Measurements from ENCODE around the gene FUS.
"Not testable (repeated sequence)": the region's sequence is repeated elsewhere in the genome, so short reads cannot be mapped to it uniquely, and the experiment has no call there.

Gene FUS

GRCh38 chr16:31143694-31144148, 36.2 kb upstream of the FUS start:
- no peak for DNase-seq (ENCODE audit: low read depth in 2 of 2)

GRCh38 chr16:31144418-31144817, 35.5 kb upstream of the FUS start:
- DNase-seq (ENCODE audit: low read depth in 2 of 2): not testable (repeated sequence)

- no peak for DNase-seq (ENCODE audit: low read depth in 2 of 2)
These were observed 34.4 kb upstream of the FUS start for GRCh38 chr16:31145398-31145990.

GRCh38 chr16:31147574-31147973, 32.4 kb upstream of the FUS start:
- DNase-seq (ENCODE audit: low read depth in 2 of 2): no peak

- DNase-seq (ENCODE audit: low read depth in 2 of 2): no peak
These were observed 31.6 kb upstream of the FUS start for GRCh38 chr16:31148281-31148728.

GRCh38 chr16:31148896-31149295, 31.0 kb upstream of the FUS start:
- no peak for DNase-seq (ENCODE audit: low read depth in 2 of 2)

GRCh38 chr16:31149332-31149731, 30.6 kb upstream of the FUS start:
- no peak for DNase-seq (ENCODE audit: low read depth in 2 of 2)

GRCh38 chr16:31149894-31150890, 29.7 kb upstream of the FUS start, which contains the start of gene PRSS36:
PRSS36 (minus strand) TSS chr16:31150066; CDS start chr16:31150035, 31 bp downstream.
- DNase-seq (ENCODE audit: low read depth in 2 of 2): no peak

- not testable (repeated sequence) for DNase-seq (ENCODE audit: low read depth in 2 of 2)
These were observed 29.0 kb upstream of the FUS start for GRCh38 chr16:31150976-31151375.

- no peak for DNase-seq (ENCODE audit: low read depth in 2 of 2)
These were observed 22.8 kb upstream of the FUS start for GRCh38 chr16:31157136-31157535.

- DNase-seq (ENCODE audit: low read depth in 2 of 2): no peak
These were observed 12.6 kb upstream of the FUS start for GRCh38 chr16:31167315-31167714.

- DNase-seq (ENCODE audit: low read depth in 2 of 2): no peak
These were observed 11.1 kb upstream of the FUS start for GRCh38 chr16:31168848-31169247.

- not testable (repeated sequence) for DNase-seq (ENCODE audit: low read depth in 2 of 2)
These were observed 9.9 kb upstream of the FUS start for GRCh38 chr16:31170048-31170447.

GRCh38 chr16:31177136-31177535, 2.8 kb upstream of the FUS start:
- DNase-seq (ENCODE audit: low read depth in 2 of 2): no peak

- DNase-seq (ENCODE audit: low read depth in 2 of 2): no peak
These were observed 656 bp upstream of the FUS start for GRCh38 chr16:31179219-31179746.

GRCh38 chr16:31181102-31181830, 1.3 kb downstream of the FUS start:
- DNase-seq (ENCODE audit: low read depth in 2 of 2): no peak

- DNase-seq (ENCODE audit: low read depth in 2 of 2): no peak
These were observed 2.5 kb downstream of the FUS start for GRCh38 chr16:31182391-31182790.

GRCh38 chr16:31183432-31184428, 3.8 kb downstream of the FUS start:
- DNase-seq (ENCODE audit: low read depth in 2 of 2): no peak

- DNase-seq (ENCODE audit: low read depth in 2 of 2): no peak
These were observed 4.9 kb downstream of the FUS start for GRCh38 chr16:31184888-31185287.

GRCh38 chr16:31185339-31185738, 5.4 kb downstream of the FUS start:
- DNase-seq (ENCODE audit: low read depth in 2 of 2): no peak

GRCh38 chr16:31186176-31186575, 6.2 kb downstream of the FUS start:
- DNase-seq (ENCODE audit: low read depth in 2 of 2): no peak
